GM23248 (cell line): ENCODE results near the gene FAM168A.

Source experiments
- EZH2 ChIP-seq: fragments of 200-600 bp; sonication (generic); IDR thresholded peaks from 2 replicates; pipeline ENCODE4 v1.6.1; 2018; ENCODE audit warnings: antibody characterized with exemption, mild to moderate bottlenecking; ENCODE audit not compliant: insufficient read depth, poor library complexity, severe bottlenecking
- EZH2phosphoT487 ChIP-seq: fragments of 200-600 bp; sonication (generic); IDR thresholded peaks from 2 replicates; pipeline ENCODE4 v1.6.1; 2018; ENCODE audit warnings: antibody characterized with exemption, moderate library complexity, mild to moderate bottlenecking, low read depth; ENCODE audit not compliant: insufficient read depth

- no peak for TF ChIP-seq EZH2
- TF ChIP-seq EZH2phosphoT487: no peak
These were observed 32.1 kb downstream of the FAM168A start for GRCh38 chr11:73565804-73566203.
